Measurements from ENCODE around the gene FRMPD4.

GRCh38 chrX:12716574-12716973 is 578.3 kb downstream of the FRMPD4 start:
- TF ChIP-seq POLR2A (IDR thresholded peaks at IDR 0.05), result no peak
- TF ChIP-seq CTCF (IDR thresholded peaks at IDR 0.05), result no peak
